NT2/D1 (cell line): ENCODE measurements around the gene RFESD.

Source experiments
- SUZ12 ChIP-seq: IDR thresholded peaks from 2 replicates; pipeline ENCODE4 v1.6.1; 2011; ENCODE audit not compliant: insufficient read length, insufficient read depth; ENCODE audit errors: extremely low read depth
- YY1 ChIP-seq: IDR thresholded peaks from 2 replicates; pipeline ENCODE4 v1.6.1; 2011; ENCODE audit not compliant: insufficient read length, insufficient read depth

- no peak for TF ChIP-seq YY1
- TF ChIP-seq SUZ12: no peak
These were observed 27.5 kb upstream of the RFESD start for GRCh38 chr5:95619096-95619495.
